HL-60/S4 treated with phorbol 12-myristate 13-acetate at 8.2 ng/mL for 4 days and 3 days (cell line): Measurements from ENCODE around the gene C17orf100.

Experiments used
- in situ Hi-C: fragments of 300-500 bp; cut with MboI; formaldehyde crosslinking; loops from 2 replicates; pipeline ENCODE4 v1.15.0; 2022; ENCODE audit warnings: low sequenced_read_pairs

Gene C17orf100

GRCh38 chr17:6651354-6651918 is at the start of gene C17orf100, which contains the start of gene MED31:
Gene C17orf100 (plus strand): TSS chr17:6651762. CDS start chr17:6651914, 152 bp downstream.
Gene MED31 (minus strand): TSS chr17:6651605. CDS start chr17:6651528, 77 bp downstream.
- in situ Hi-C loops: loop anchor here (25.0 kb wide), 1 partner anchor 361 kb away; the partner anchor contains the start of genes BCL6B and RNASEK

GRCh38 chr17:6602141-6602540 is 49.4 kb upstream of the C17orf100 start:
- in situ Hi-C loops: no loop called here

DNA sequence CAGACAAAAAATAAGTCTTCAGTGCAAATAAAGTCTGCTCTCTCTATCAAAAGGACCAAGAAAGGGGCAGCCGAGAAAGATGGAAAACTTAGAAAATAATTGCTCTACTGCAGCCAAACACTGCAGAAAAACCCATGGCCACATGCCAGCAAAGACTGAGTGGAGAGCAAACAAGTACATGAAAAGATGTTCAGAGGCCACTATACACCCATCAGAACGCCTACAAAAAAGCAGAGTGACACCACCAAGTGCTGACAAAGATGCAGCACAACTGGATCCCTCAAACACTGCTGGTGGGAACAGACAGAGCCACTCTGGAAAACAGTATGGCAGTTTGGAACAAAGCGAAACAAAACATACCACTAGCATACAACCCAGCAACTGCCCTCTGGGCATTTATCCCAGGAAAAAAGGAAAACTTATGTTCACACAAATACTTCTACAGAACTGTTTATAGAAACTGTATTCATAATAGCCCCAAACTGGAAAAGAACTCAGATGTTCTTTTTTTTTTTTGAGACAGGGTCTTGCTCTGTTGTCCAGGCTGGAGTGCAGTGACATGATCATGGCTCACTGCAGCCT is 47.7 kb upstream of the C17orf100 start:
- in situ Hi-C loops: no loop called here

GRCh38 chr17:6605142-6605541 is 46.4 kb upstream of the C17orf100 start:
- in situ Hi-C loops: no loop called here

- in situ Hi-C loops: no loop called here
Measured at GRCh38 chr17:6608321-6608720, 43.2 kb upstream of the C17orf100 start.

GRCh38 chr17:6610011-6610410 is 41.6 kb upstream of the C17orf100 start:
- in situ Hi-C loops: no loop called here

GRCh38 chr17:6611231-6611630 is 40.3 kb upstream of the C17orf100 start:
- in situ Hi-C loops: no loop called here

DNA sequence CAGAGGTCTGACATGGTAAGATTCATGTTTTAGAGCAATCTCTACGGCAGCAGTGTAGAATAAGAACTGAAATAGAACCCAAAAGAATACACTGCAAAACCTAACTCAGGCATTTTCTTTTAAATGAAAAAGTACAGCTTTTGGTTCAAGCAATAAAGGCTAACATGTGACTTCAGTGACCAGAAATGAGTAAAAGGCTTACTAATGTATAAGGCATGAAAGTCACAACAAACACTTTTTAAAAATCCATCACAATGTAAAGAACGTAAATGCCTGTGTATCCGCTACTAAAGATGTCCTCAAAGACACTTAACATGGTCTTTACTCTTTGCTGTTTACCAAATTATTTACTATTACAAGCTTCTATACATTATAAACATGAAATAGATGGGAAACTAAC is 27.6 kb upstream of the C17orf100 start:
- in situ Hi-C loops: no loop called here

DNA sequence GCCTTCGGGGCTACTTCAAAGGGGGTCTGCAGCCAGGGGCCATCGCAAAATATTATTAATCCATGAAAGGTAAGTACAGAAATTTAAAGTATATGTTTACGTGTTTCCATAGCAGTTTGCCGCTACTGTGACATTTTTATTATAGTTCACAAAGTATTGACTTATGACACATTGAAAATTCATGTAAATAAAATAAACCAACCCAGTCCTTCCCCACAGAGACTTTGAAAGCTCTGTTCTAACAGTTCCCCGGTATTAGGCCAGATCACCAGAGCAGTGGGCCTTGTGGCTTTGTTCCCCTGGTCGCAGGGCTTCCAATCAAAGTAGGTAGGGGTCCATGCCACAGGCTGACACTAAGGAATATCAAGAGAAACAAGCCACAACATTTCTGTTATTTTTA is 24.9 kb upstream of the C17orf100 start:
- in situ Hi-C loops: no loop called here

DNA sequence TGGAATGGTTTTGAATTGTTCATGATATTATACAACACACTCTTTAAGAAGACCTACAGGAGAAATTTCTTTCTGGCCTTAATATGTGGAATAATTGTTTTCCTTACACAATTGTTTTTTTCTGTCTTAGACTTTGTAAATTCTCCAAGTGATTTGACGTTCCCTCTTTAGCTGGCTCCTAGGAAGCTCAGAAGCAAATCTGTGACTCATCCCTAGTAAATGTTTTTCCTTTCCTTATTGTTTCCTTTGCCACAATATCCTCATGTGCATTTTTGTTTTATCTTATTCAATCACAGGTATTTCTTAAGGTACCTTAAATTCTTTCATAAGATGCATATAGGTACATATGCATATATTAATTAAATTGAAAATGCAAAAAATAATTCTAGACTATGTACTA is 24.5 kb upstream of the C17orf100 start:
- in situ Hi-C loops: no loop called here

DNA sequence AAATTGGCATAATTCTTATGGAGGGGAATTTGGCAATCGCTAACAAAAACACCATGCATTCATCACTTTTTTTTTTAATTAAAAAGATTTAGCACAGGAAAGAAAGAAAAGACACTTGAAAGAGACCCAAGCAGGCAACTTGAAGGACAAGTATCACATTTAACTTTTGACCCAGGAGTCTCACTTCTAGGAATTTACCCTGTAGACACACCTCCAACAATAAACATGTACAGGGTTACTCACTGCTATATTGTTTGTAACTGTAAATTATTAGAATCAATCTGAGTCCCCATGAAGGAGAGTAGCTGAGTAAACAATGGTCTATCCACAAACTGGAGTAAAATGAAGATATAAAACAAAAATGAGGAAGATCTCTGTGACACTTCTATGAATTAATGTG is 21.2 kb upstream of the C17orf100 start:
- in situ Hi-C loops: no loop called here

DNA sequence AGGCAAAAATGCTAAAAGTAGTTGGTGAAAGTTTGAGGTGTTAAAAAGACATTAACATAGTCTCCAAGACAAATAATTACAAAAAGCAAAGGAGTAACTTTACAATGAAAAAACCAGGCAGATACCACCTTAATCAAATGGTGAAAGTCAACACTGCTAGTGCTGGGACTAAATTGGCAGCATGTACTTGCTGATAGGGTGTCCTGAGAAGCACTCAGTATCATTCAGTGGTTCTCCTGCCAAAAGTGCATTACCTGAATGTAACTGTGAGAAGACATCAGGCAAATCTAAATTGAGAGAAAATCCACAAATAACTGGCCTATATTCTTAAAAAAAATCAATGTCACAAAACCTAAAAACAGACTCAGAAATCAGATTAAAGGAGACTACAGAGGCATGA is 19.0 kb upstream of the C17orf100 start:
- in situ Hi-C loops: no loop called here

DNA sequence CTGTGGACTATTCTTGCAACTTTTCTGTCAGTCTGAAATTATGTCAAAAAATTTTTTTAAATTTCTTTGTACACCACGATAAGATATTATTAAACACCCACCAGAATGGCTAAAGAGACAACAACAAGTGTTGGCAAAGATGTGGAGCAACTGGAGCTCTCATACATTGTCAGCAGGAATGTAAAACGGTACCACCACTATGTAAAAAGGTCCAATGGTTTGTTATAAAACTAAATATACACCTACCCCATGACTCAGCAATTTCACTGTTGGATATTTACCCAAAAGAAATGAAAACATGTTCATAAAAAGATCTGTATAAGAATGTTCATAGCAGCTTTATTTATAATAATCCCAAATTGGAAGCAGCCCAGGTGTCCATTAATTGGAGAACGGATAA is 18.3 kb upstream of the C17orf100 start:
- in situ Hi-C loops: no loop called here

DNA sequence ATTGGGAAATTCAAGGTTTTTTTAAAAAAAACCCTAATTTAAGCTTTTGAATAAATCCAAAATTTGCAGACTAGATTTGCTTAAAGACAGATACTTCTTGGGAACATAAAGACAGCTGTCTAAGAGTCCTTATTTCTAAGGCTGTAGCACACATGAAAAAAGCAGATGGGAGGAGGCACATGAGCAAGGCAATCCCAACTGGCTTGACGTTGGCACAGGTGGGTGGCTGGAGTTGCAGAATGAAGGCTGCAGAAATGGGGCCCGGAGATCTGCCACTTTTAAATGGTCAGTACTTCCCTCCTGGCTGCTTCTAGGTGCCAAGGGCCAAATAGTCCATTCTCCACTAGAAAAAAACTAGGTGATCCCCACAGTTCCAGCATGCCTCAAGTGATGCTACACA is 15.5 kb upstream of the C17orf100 start:
- in situ Hi-C loops: no loop called here

- in situ Hi-C loops: no loop called here
Measured at GRCh38 chr17:6636616-6637457, 14.7 kb upstream of the C17orf100 start.

DNA sequence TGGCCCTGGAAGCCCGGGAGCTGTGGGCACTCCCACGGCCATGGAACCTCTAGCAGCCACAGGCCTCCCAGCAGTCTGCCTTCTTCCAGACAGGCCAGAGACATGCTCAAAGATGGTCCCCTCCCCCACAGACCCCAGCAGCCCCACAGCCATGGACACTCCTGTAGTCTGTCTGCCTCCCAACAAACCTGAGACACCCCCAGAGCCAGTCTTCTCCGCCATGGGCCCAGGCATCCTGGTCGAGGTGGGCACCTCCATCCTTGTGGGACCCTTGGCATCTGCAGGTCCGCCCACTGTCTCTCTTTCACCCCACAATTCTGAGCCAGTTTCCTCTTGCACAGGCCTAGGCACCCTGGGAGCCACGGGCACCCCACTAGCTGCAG is 14.1 kb upstream of the C17orf100 start:
- in situ Hi-C loops: no loop called here

DNA sequence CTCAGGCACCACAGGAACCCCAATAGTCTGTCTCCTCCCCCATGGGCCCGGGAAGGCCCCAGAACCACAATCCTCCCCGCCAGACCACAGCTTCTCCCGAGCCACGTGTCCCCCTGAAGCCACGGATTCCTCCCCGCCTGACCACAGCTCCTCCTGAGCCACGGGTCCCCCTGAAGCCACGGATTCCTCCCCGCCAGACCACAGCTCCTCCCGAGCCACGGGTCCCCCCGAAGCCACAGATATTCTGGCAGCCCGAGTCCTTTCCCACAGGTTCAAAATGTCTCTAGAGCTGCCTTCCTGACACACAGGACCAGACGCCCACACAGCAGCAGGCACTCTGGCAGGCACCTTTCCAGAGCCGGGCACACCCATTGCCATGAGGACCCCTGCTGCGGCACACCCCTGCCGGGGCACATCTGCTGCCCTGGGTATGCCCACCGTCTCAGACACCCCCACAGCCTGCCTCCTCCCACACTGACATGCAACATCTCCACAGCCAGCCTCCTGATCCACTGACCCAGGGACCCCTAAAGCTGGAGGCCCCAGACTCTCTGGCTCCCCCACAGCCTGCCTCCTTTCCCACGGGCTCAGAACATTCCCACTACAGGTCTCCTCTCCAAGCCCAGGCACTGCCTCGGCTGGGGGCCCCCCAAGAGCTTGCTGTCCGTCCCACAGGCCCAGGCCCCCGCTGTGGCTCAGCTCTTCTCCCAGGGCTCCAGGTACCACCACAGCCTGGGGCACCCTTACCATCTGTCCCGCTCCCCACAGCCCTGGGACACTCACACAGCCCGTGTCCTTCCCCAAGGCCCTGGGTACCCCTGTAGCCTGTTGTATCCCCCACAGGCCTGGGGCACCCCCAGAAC is 13.3 kb upstream of the C17orf100 start:
- in situ Hi-C loops: no loop called here

DNA sequence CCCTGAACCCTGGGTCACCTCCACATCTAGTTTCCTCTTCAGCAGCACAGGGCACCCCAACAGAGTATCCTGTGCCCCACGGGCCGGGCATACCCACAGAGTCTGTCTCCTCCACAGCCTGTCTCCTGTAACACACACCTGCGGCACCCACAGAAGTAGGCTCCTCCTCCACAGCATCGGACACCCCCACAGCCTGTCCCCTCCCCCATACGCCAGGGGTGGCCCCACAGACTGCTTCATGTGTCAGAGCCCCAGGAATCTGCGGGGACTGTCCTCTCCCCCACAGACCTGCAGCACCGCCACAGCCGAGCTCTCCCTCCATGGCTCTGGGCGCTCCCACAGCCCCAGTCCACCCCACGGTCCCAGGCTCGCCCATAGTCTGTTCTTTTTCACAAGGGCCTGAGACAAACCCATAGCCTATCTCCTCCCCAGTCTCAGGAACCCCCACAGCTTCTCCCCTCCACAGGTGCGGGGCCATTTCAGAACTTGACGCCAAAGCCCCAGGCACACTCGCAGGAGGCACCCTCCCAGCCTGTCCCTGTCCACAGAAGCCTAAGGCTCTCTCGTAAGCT is 12.5 kb upstream of the C17orf100 start:
- in situ Hi-C loops: no loop called here

GRCh38 chr17:6639586-6640535 is 11.7 kb upstream of the C17orf100 start:
- in situ Hi-C loops: no loop called here
